BLaER1 treated with 17β-estradiol and CSF1 and Interleukin-3, amounts not matched to agents 10 nM and 100 nM (cell line): ENCODE data around the gene MAGI1.

ENCODE experiments used
- H3K27ac ChIP-seq, 11 experiments: shearing (Covaris generic); formaldehyde crosslinking; 2 replicates each; pipeline ENCODE4 v1.8.1; 2022
- H3K27me3 ChIP-seq, 11 experiments: shearing (Covaris generic); formaldehyde crosslinking; 2 replicates each; pipeline ENCODE4 v1.8.1; 2022
- H3K36me3 ChIP-seq, 11 experiments: shearing (Covaris generic); formaldehyde crosslinking; 2 replicates each; pipeline ENCODE4 v1.8.1; 2022
- H3K4me1 ChIP-seq, 10 experiments: shearing (Covaris generic); formaldehyde crosslinking; 2 replicates each; pipeline ENCODE4 v1.8.1; 2022
- H3K4me2 ChIP-seq, 11 experiments: shearing (Covaris generic); formaldehyde crosslinking; 2 replicates each; pipeline ENCODE4 v1.8.1; 2022
- H3K4me3 ChIP-seq, 10 experiments: shearing (Covaris generic); formaldehyde crosslinking; 2 replicates each; pipeline ENCODE4 v1.8.1; 2022
- H3K9ac ChIP-seq, 11 experiments: shearing (Covaris generic); formaldehyde crosslinking; 2 replicates each; pipeline ENCODE4 v1.8.1; 2022
- H3K9me3 ChIP-seq, 11 experiments: shearing (Covaris generic); formaldehyde crosslinking; replicated peaks in 1 of 11; 2 replicates each; pipeline ENCODE4 v1.8.1; 2022
- H4K20me1 ChIP-seq, 11 experiments: shearing (Covaris generic); formaldehyde crosslinking; 2 replicates each; pipeline ENCODE4 v1.8.1; 2022
- Cebpa-rat ChIP-seq, 11 experiments: shearing (Covaris generic); IDR thresholded peaks; 2 replicates each; pipeline ENCODE4 v1.8.1; 2022

MAGI1 gene

GRCh38 chr3:65779390-65779789 is 259.3 kb downstream of the MAGI1 start:
- Histone ChIP-seq H3K36me3 (no peaks in the 10 kb centered on the region), H3K4me1 (peaks cover 0 to 10% (median 0%) of the 10 kb centered on the region in 10 experiments; a peak in 5 of 20 replicates), H3K27me3 (no peaks in the 10 kb centered on the region), H3K9me3 (no peaks in the 10 kb centered on the region), H3K4me2 (no peak overlapping the region), H3K9ac (no peak overlapping the region), H3K4me3 (no peak overlapping the region), H3K27ac (no peak overlapping the region), H4K20me1 (no peaks in the 10 kb centered on the region)
- no peak for TF ChIP-seq Cebpa-rat (IDR thresholded peaks at IDR 0.05)

GRCh38 chr3:65778968-65779367 is 259.8 kb downstream of the MAGI1 start:
- Histone ChIP-seq H3K9ac (no peak overlapping the region), H3K27ac (no peak overlapping the region), H3K36me3 (no peaks in the 10 kb centered on the region), H3K4me3 (no peak overlapping the region), H3K4me1 (peaks cover 0 to 10% (median 0%) of the 10 kb centered on the region in 10 experiments; a peak in 5 of 20 replicates), H4K20me1 (no peaks in the 10 kb centered on the region), H3K27me3 (no peaks in the 10 kb centered on the region), H3K4me2 (no peak overlapping the region), H3K9me3 (no peaks in the 10 kb centered on the region)
- TF ChIP-seq Cebpa-rat (IDR thresholded peaks at IDR 0.05), result no peak

GRCh38 chr3:65777050-65777449 is 261.7 kb downstream of the MAGI1 start:
- Histone ChIP-seq H3K27me3 (no peaks in the 10 kb centered on the region), H3K9ac (no peak overlapping the region), H3K4me3 (no peak overlapping the region), H4K20me1 (no peaks in the 10 kb centered on the region), H3K4me2 (no peak overlapping the region), H3K27ac (no peak overlapping the region), H3K4me1 (0 out of 20 replicates have a peak, but pooled peaks cover 0 to 4% (median 0%) of the 10 kb centered on the region in 10 experiments), H3K36me3 (no peaks in the 10 kb centered on the region), H3K9me3 (no peaks in the 10 kb centered on the region)
- TF ChIP-seq Cebpa-rat (IDR thresholded peaks at IDR 0.05), result no peak

GRCh38 chr3:65776494-65776893 is 262.2 kb downstream of the MAGI1 start:
- Histone ChIP-seq H3K36me3 (no peaks in the 10 kb centered on the region), H3K4me3 (no peak overlapping the region), H3K27ac (no peak overlapping the region), H3K4me1 (0 out of 20 replicates have a peak, but pooled peaks cover 0 to 4% (median 0%) of the 10 kb centered on the region in 10 experiments), H3K9me3 (no peaks in the 10 kb centered on the region), H3K9ac (no peak overlapping the region), H3K27me3 (no peaks in the 10 kb centered on the region), H3K4me2 (no peak overlapping the region), H4K20me1 (no peaks in the 10 kb centered on the region)
- TF ChIP-seq Cebpa-rat (IDR thresholded peaks at IDR 0.05), result no peak

- Histone ChIP-seq H3K27me3 (no peaks in the 10 kb centered on the region), H3K4me3 (no peak overlapping the region), H3K36me3 (no peaks in the 10 kb centered on the region), H3K9me3 (no peaks in the 10 kb centered on the region), H3K27ac (no peak overlapping the region), H3K9ac (no peak overlapping the region), H3K4me1 (0 out of 20 replicates have a peak, but pooled peaks cover 0 to 4% (median 0%) of the 10 kb centered on the region in 10 experiments), H4K20me1 (no peaks in the 10 kb centered on the region), H3K4me2 (no peak overlapping the region)
- TF ChIP-seq Cebpa-rat (IDR thresholded peaks at IDR 0.05), result no peak
Measured at GRCh38 chr3:65776081-65776480, 262.6 kb downstream of the MAGI1 start.

GRCh38 chr3:65772758-65773157 is 266.0 kb downstream of the MAGI1 start:
- no peaks in the 10 kb centered on the region for H3K36me3 ChIP-seq
- H3K4me2 ChIP-seq, result no peak overlapping the region
- no peaks in the 10 kb centered on the region for H3K4me1 ChIP-seq
- no peak for TF ChIP-seq Cebpa-rat (IDR thresholded peaks at IDR 0.05)
- no peaks in the 10 kb centered on the region for H3K9me3 ChIP-seq
- H3K4me3 ChIP-seq, result no peak overlapping the region
- H4K20me1 ChIP-seq, result no peaks in the 10 kb centered on the region
- H3K27ac ChIP-seq, result no peak overlapping the region
- no peaks in the 10 kb centered on the region for H3K27me3 ChIP-seq
- H3K9ac ChIP-seq, result no peak overlapping the region

- H3K27me3 ChIP-seq, result no peaks in the 10 kb centered on the region
- H3K4me3 ChIP-seq, result no peak overlapping the region
- no peak overlapping the region for H3K9ac ChIP-seq
- no peaks in the 10 kb centered on the region for H3K9me3 ChIP-seq
- H3K27ac ChIP-seq, result no peak overlapping the region
- no peak overlapping the region for H3K4me2 ChIP-seq
- no peaks in the 10 kb centered on the region for H3K36me3 ChIP-seq
- no peaks in the 10 kb centered on the region for H4K20me1 ChIP-seq
- no peak for TF ChIP-seq Cebpa-rat (IDR thresholded peaks at IDR 0.05)
- no peaks in the 10 kb centered on the region for H3K4me1 ChIP-seq
Measured at GRCh38 chr3:65767551-65767950, 271.2 kb downstream of the MAGI1 start.

- Histone ChIP-seq H3K9me3 (no peaks in the 10 kb centered on the region; a peak in 1 of 22 replicates), H3K4me3 (no peak overlapping the region), H4K20me1 (no peaks in the 10 kb centered on the region), H3K27me3 (no peaks in the 10 kb centered on the region), H3K36me3 (no peaks in the 10 kb centered on the region), H3K4me1 (peaks cover 0 to 10% (median 0%) of the 10 kb centered on the region in 10 experiments; a peak in 1 of 20 replicates), H3K27ac (no peak overlapping the region), H3K4me2 (no peak overlapping the region), H3K9ac (no peak overlapping the region)
- TF ChIP-seq Cebpa-rat (IDR thresholded peaks at IDR 0.05), result no peak
Measured at GRCh38 chr3:65762235-65762580, 276.5 kb downstream of the MAGI1 start.

GRCh38 chr3:65761446-65762234 is 277.1 kb downstream of the MAGI1 start:
- H3K4me1 ChIP-seq, result peaks cover 0 to 10% (median 0%) of the 10 kb centered on the region in 10 experiments; a peak in 1 of 20 replicates
- no peaks in the 10 kb centered on the region for H3K36me3 ChIP-seq
- H3K9ac ChIP-seq, result no peak overlapping the region
- no peaks in the 10 kb centered on the region; a peak in 1 of 22 replicates for H3K9me3 ChIP-seq
- H3K4me2 ChIP-seq, result no peak overlapping the region
- H3K4me3 ChIP-seq, result no peak overlapping the region
- no peaks in the 10 kb centered on the region for H3K27me3 ChIP-seq
- no peaks in the 10 kb centered on the region for H4K20me1 ChIP-seq
- no peak for TF ChIP-seq Cebpa-rat (IDR thresholded peaks at IDR 0.05)
- H3K27ac ChIP-seq, result no peak overlapping the region
